Activated B cell treated with CpG ODN at 0.5 μM for 24 hours (primary cell): ENCODE measurements around the gene RCSD1. TPM values are rescaled to one million over a fixed set of nuclear protein-coding genes. Genes with fewer than 3 reads are reported as not detected.
A peak's percentile ranks its signal among the peaks of the same experiment; 100 is the strongest.

ENCODE experiments used
- ATAC-seq: fragments of 200-7000 bp; cut with Tn5 transposase; one replicate; pipeline ENCODE4 v1.10.0; 2021; ENCODE audit warnings: low read depth, mild to moderate bottlenecking, moderate library complexity
- CTCF ChIA-PET: fragments of 350-600 bp; sonication (Branson Sonifier 250); formaldehyde crosslinking; loops from one replicate; lab custom pipeline; 2021; ENCODE audit warnings: antibody characterized with exemption; lab: Charles Lee
- POLR2A ChIA-PET: fragments of 350-600 bp; sonication (Branson Sonifier 250); formaldehyde crosslinking; loops from one replicate; lab custom pipeline; 2021; ENCODE audit warnings: antibody characterized with exemption; lab: Charles Lee
- DNase-seq: peaks from one replicate; pipeline ENCODE4 v3.0.0; 2022
- H3K27ac Mint-ChIP-seq: one replicate; pipeline ENCODE4 v1.8.0; 2020; ENCODE audit warnings: mixed read lengths
- H3K27me3 Mint-ChIP-seq: one replicate; pipeline ENCODE4 v1.8.0; 2021; ENCODE audit warnings: mixed read lengths
- H3K36me3 Mint-ChIP-seq: one replicate; pipeline ENCODE4 v1.8.0; 2021; ENCODE audit warnings: low read depth, mixed read lengths
- H3K4me1 Mint-ChIP-seq: one replicate; pipeline ENCODE4 v1.8.0; 2021; ENCODE audit warnings: mixed read lengths
- H3K4me3 Mint-ChIP-seq: one replicate; pipeline ENCODE4 v1.8.0; 2020; ENCODE audit warnings: mild to moderate bottlenecking, mixed read lengths
- H3K9me3 Mint-ChIP-seq: one replicate; pipeline ENCODE4 v1.8.0; 2020; ENCODE audit warnings: mixed read lengths
- intact Hi-C: fragments of 100-400 bp; cut with micrococcal nuclease; formaldehyde crosslinking; loops from one replicate; pipeline ENCODE4 v1.15.1; 2024
- total RNA-seq: library from RNA; stranded (reverse); gene quantifications from 2 replicates; pipeline ENCODE4 v1.2.3, GENCODE V29; 2022
- TF ChIP-seq, protein P1 (sequence below): fragments of 200-600 bp; IDR thresholded peaks from one replicate; pipeline ENCODE4 v1.8.0; 2022; ENCODE audit warnings: antibody characterized with exemption, mild to moderate bottlenecking

The RCSD1 gene
- total RNA-seq, 1 donor from 2014 or later = 185 TPM

DNA sequence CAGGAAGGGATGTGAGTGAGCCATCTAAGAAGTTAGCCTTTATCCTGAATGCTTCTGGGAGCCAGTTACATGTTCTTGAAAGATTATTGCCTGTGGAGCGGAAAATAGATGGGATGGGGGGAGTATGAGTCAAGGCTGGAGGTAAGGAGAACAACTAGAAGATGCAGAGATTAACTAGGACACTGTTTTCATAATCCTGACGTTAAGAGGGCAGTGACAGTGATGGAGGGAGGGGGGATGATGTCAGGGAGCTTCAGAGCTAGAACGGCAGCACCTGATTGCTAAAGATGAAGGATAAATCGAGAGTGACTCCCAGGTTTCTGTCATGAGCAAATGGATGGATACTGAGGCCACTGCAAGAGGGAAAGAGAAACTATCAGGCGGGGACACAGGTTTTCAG is 10.0 kb upstream of the RCSD1 start:
- H3K9me3 Mint-ChIP-seq = no peaks in the 10 kb centered on the region
- POLR2A ChIA-PET = interaction anchor here (1.6 to 7.5 kb wide), 2 partner anchors 12 to 19 kb away, joined by 3 to 493 read pairs; partner anchors contain the start of gene RCSD1
- intact Hi-C loops = no loop called here

DNA sequence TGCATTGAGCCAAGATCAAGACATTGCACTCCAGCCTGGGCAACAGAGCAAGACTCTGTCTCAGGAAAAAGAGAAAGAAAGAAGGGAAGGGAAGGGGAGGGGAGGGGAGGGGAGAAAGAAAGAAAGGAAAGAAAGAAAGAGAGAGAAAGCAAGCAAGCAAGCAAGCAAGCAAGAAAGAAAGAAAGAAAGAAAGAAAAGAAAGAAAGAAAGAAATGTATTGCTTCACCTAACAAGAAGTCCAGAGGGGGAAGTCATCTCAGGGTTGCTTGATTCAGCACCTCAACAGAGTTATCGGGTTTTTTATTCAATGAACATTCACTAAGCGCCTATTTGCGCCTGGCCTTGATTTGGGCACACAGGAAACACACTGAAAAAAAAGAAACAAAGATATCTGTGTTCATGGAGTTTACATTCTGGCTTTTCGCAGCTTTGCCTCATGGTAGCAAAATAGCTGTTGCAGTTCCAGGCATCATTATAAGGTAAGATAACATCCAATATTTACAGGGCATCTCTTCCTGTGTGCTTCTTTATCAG is 8.2 kb upstream of the RCSD1 start:
- ChIA-PET CTCF (interaction anchor here (1.2 kb wide), 1 partner anchor 65 kb away, joined by 3 read pairs; no protein-coding TSS in a partner anchor), POLR2A (interaction anchor here (0.6 to 1.7 kb wide), 3 partner anchors 9 to 1850 kb away, joined by 3 to 11 read pairs (median 4); no protein-coding TSS in a partner anchor)
- TF ChIP-seq, protein P1, sequence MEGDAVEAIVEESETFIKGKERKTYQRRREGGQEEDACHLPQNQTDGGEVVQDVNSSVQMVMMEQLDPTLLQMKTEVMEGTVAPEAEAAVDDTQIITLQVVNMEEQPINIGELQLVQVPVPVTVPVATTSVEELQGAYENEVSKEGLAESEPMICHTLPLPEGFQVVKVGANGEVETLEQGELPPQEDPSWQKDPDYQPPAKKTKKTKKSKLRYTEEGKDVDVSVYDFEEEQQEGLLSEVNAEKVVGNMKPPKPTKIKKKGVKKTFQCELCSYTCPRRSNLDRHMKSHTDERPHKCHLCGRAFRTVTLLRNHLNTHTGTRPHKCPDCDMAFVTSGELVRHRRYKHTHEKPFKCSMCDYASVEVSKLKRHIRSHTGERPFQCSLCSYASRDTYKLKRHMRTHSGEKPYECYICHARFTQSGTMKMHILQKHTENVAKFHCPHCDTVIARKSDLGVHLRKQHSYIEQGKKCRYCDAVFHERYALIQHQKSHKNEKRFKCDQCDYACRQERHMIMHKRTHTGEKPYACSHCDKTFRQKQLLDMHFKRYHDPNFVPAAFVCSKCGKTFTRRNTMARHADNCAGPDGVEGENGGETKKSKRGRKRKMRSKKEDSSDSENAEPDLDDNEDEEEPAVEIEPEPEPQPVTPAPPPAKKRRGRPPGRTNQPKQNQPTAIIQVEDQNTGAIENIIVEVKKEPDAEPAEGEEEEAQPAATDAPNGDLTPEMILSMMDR = no peak
- Mint-ChIP-seq H3K27ac (peak overlapping the region; percentile 94), H3K36me3 (no peaks in the 10 kb centered on the region), H3K4me1 (peaks cover 92% of the 10 kb centered on the region), H3K9me3 (peaks cover 2% of the 10 kb centered on the region), H3K27me3 (no peaks in the 10 kb centered on the region), H3K4me3 (peak overlapping the region; percentile 13)
- ATAC-seq (no peak), DNase-seq (no peak)
- intact Hi-C loops = no loop called here

More for the DNA sequence above, 10.0 kb upstream of the RCSD1 start:
- Mint-ChIP-seq H3K36me3 (peaks cover 3% of the 10 kb centered on the region), H3K4me1 (peaks cover 89% of the 10 kb centered on the region), H3K4me3 (peak overlapping the region; percentile 55), H3K27ac (peak overlapping the region; percentile 94), H3K27me3 (no peaks in the 10 kb centered on the region)
- ATAC-seq = no peak
- TF ChIP-seq, protein P1 = no peak
- CTCF ChIA-PET = interaction anchor here (7.4 kb wide), 1 partner anchor 17 kb away, joined by 78 read pairs; no protein-coding TSS in a partner anchor
- DNase-seq = no peak

DNA sequence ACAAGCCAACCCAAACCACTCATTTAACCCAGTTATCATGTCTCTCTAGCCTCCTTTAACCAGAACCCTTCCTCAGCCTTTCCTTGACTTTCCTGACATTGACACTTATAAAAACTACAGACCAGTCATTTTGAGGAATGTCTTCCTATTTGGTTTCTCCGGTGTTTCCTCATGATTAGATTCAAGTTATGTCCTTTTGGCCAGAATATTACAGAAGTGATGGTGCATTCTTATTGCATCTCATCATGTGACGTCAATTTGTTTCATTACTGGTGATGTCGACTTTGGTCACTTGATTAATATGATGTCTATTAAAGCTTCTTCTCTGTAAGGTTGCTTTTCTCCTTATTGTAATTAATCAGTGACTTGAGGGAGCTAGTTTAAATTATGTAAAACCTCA is 6.1 kb upstream of the RCSD1 start:
- no peak overlapping the region for H3K4me3 Mint-ChIP-seq
- ATAC-seq (no peak), DNase-seq (no peak)
- peaks cover 91% of the 10 kb centered on the region for H3K4me1 Mint-ChIP-seq
- TF ChIP-seq, protein P1 = no peak
- POLR2A ChIA-PET = interaction anchor here (1.7 kb wide), 1 partner anchor 23 kb away, joined by 4 read pairs; no protein-coding TSS in a partner anchor
- peak overlapping the region; percentile 72 for H3K27ac Mint-ChIP-seq
- H3K36me3 Mint-ChIP-seq = no peaks in the 10 kb centered on the region
- intact Hi-C loops = no loop called here
- no peaks in the 10 kb centered on the region for H3K27me3 Mint-ChIP-seq
- peaks cover 2% of the 10 kb centered on the region for H3K9me3 Mint-ChIP-seq
- CTCF ChIA-PET = no interaction called here

DNA sequence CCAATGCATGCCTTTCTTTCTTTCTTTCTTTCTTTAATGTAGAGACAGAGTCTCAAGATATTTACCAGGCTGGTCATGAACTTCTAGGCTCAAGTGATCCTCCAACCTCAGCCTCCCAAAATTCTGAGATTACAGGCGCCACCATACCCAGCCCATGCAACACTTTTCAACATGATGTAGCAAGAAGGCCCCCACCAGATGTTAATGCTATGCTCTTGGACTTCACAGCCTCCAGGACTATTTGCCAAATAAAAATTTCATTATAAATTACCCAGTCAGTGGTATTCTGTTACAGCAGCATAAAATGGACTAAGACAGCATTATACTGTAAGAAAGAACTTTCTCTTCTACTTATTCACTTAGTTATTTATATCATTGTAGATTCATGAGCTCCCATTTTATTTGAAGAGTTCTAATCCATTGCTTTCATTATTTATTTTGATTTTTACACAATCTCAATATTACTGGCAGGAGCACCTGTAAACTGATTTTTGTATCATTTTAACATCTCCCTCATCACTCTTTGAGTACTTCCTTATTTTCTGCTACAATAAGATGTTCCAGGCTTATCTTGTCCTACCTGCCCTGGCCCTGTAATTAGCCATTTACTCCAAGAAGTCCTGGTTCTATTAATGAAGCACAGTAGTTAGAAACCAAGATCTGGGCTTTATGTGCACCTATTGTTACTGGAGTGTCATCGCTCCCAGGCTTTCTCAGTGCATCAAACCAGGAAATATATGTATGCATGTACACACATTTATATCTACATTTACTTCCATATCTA is 4.8 kb upstream of the RCSD1 start:
- Mint-ChIP-seq H3K27me3 (no peaks in the 10 kb centered on the region), H3K36me3 (peaks cover 4% of the 10 kb centered on the region), H3K4me1 (peaks cover 87% of the 10 kb centered on the region), H3K9me3 (peaks cover 2% of the 10 kb centered on the region), H3K27ac (peak overlapping the region; percentile 74), H3K4me3 (no peak overlapping the region)
- DNase-seq = no peak
- intact Hi-C loops = no loop called here
- POLR2A ChIA-PET = interaction anchor here (1.3 to 13.8 kb wide), 3 partner anchors 7 to 25 kb away, joined by 3 to 493 read pairs (median 4); no protein-coding TSS in a partner anchor
- CTCF ChIA-PET = interaction anchor here (0.9 to 1.1 kb wide), 2 partner anchors 9 to 62 kb away, joined by 3 read pairs; no protein-coding TSS in a partner anchor
- TF ChIP-seq, protein P1 = no peak
- ATAC-seq = no peak

DNA sequence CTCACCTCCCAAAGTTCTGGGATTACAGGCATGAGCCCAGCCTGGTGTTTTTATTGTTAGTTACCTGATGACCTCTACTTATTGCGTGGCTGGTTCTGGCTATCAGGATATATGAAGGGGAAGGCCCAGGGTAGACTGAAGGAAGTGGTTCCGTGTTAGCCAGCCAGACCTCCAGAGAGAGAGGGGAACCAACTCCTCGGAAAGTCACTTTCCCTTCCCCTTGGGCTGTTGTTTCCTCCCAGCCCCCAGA is 2.5 kb upstream of the RCSD1 start:
- peak; percentile 16 for ATAC-seq
- CTCF ChIA-PET = interaction anchor here (1.0 to 11.6 kb wide), 5 partner anchors 9 to 60 kb away, joined by 3 to 229 read pairs (median 4); no protein-coding TSS in a partner anchor
- Mint-ChIP-seq H3K9me3 (peaks cover 2% of the 10 kb centered on the region), H3K27ac (peak overlapping the region; percentile 98), H3K4me3 (peak overlapping the region; percentile 94), H3K27me3 (no peaks in the 10 kb centered on the region), H3K4me1 (peaks cover 76% of the 10 kb centered on the region), H3K36me3 (peaks cover 26% of the 10 kb centered on the region)
- POLR2A ChIA-PET = interaction anchor here (0.8 to 13.8 kb wide), 10 partner anchors 10 to 94 kb away, joined by 4 to 493 read pairs (median 10); partner anchors contain the start of gene MPZL1
- intact Hi-C loops = no loop called here
- no peak for DNase-seq
- TF ChIP-seq, protein P1 = no peak
